GM18870 (cell line): ENCODE data around the gene PTCD1.
A peak's percentile ranks its signal among the peaks of the same experiment; 100 is the strongest.

Source experiments
- ATAC-seq: cut with Tn5 transposase; IDR thresholded peaks from one replicate; pipeline ENCODE4 v1.9.1; 2021; ENCODE audit warnings: moderate library complexity; ENCODE audit not compliant: unreplicated experiment

Gene PTCD1, protein sequence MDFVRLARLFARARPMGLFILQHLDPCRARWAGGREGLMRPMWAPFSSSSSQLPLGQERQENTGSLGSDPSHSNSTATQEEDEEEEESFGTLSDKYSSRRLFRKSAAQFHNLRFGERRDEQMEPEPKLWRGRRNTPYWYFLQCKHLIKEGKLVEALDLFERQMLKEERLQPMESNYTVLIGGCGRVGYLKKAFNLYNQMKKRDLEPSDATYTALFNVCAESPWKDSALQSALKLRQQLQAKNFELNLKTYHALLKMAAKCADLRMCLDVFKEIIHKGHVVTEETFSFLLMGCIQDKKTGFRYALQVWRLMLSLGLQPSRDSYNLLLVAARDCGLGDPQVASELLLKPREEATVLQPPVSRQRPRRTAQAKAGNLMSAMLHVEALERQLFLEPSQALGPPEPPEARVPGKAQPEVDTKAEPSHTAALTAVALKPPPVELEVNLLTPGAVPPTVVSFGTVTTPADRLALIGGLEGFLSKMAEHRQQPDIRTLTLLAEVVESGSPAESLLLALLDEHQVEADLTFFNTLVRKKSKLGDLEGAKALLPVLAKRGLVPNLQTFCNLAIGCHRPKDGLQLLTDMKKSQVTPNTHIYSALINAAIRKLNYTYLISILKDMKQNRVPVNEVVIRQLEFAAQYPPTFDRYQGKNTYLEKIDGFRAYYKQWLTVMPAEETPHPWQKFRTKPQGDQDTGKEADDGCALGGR

GRCh38 chr7:99438573-99439480 is at the start of gene PTCD1, which contains the start of gene CPSF4:
Gene PTCD1 (minus strand): TSS chr7:99438798. CDS start chr7:99435242, 3,556 bp downstream.
Gene CPSF4 (plus strand): TSS chr7:99438943. CDS start chr7:99439083, 140 bp downstream.
- peak; percentile 81 for ATAC-seq

GRCh38 chr7:99485094-99485493 is 46.5 kb upstream of the PTCD1 start:
- no peak for ATAC-seq

- no peak for ATAC-seq
Measured at GRCh38 chr7:99478464-99479440, 40.2 kb upstream of the PTCD1 start.

DNA sequence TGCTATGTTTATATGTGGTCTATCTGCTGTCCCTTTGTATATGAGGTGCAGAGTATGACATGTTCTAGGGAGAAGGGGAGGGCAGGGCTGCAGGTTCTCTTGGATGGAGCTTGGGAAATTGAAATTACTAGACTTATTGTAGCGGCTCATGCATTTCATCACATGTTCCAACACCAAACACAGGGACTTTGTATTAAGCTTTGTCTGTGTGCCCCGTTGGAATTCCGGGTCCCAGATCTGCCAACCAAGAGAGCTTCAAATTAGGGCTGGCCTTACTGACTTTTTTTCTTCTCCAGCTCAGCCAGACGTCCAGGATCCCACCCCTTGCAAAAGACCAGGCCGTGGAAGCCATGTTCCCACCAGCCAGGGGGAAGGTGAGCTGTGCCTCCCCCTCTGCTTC is 37.5 kb upstream of the PTCD1 start:
- no peak for ATAC-seq

DNA sequence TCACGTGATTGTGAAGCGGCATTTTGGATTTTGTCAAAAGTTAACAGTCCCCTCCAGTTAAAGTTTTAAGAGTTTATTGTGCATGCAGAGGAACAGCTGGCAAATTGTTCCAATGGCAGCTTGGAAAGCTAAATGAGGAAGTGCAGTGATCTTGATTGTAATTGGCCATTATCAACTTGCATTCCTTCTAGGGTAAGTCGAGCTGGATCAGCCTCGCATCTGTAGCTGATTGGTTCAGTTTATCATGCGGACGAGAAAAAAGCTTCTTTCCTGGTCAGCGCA is 34.7 kb upstream of the PTCD1 start:
- ATAC-seq: no peak

DNA sequence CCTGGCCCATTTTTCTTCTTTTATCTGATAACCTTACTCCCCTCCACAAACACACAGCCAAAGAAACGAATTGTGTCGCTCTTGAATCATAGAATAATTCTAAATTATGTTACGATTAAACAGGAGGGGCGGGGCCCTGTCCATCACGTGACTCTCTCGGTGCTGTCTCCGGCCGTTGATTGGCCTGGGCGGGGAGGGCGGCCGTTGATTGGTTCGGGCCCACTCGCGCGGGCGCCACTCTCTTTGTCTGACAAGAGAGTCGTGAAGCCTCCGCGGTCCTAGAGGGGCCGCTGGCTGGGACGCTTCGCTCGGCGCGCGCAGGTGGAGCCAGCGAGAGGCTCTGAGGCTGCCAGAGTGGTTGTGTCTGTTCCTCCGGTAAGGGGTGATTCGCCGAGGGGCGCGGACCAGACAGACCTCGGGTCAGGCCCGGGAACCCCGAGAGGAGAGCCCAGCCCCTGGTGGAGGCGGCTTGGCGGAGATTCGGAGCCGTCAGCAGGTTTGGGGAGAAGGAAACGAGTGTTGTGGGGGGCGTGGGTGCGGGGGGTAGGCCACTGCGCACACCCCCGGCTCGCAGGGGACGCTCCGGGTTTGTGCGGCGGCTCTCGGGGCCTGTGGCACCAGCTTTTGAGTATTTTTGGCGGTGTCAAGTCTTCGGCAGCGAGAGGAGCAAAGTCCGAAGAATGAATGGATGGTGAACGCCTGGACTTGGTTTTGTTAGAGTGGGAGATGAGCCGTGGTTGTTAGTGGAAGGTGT is 34.1 kb upstream of the PTCD1 start, which contains the start of gene ZNF789:
Gene ZNF789, plus strand, starts transcription at position 330 of the 754 bp plus-strand sequence. CDS start 3,567 bp downstream, outside the sequence.
- ATAC-seq: peak; percentile 56

GRCh38 chr7:99469381-99470065 is 30.9 kb upstream of the PTCD1 start:
- ATAC-seq: no peak

- ATAC-seq: no peak
Measured at GRCh38 chr7:99468336-99468918, 29.8 kb upstream of the PTCD1 start.

DNA sequence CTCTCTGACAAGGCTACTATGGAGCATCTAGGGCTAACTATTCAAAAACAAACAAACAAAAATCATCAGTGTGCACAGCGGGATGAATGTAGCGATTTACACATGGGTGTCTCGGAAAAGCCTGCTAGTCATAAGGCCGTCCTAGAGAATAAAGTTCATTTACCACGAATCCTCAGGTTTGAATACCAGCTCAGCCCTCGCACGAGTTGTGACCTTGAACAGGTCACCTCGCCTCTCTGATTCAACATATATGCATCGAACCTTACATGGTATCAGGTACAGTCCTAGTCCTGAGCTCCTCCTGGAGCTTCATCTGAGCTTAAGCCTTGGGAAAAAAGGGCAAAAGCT is 26.8 kb upstream of the PTCD1 start:
- no peak for ATAC-seq

DNA sequence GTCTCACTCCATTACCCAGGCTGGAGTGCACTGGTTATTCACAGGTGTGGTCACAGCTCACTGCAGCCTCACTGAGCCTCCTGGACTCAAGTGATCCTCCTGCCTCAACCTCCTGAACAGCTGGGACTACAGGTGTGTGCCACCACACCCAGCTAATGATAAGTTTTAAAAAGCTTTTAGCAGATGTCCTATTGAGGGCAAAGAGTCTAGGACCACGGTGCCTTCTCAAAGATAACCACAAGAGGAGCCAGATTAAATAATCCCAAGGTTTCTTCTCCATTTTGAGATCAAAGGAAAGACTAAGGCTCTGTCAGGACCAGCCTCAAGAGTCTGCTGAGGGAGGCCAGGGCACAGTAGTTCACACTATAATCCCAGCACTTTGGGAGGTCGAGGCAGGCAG is 22.6 kb upstream of the PTCD1 start:
- ATAC-seq: no peak

- ATAC-seq: no peak
Measured at GRCh38 chr7:99460651-99461050, 22.1 kb upstream of the PTCD1 start.

GRCh38 chr7:99459087-99459486 is 20.5 kb upstream of the PTCD1 start:
- no peak for ATAC-seq

DNA sequence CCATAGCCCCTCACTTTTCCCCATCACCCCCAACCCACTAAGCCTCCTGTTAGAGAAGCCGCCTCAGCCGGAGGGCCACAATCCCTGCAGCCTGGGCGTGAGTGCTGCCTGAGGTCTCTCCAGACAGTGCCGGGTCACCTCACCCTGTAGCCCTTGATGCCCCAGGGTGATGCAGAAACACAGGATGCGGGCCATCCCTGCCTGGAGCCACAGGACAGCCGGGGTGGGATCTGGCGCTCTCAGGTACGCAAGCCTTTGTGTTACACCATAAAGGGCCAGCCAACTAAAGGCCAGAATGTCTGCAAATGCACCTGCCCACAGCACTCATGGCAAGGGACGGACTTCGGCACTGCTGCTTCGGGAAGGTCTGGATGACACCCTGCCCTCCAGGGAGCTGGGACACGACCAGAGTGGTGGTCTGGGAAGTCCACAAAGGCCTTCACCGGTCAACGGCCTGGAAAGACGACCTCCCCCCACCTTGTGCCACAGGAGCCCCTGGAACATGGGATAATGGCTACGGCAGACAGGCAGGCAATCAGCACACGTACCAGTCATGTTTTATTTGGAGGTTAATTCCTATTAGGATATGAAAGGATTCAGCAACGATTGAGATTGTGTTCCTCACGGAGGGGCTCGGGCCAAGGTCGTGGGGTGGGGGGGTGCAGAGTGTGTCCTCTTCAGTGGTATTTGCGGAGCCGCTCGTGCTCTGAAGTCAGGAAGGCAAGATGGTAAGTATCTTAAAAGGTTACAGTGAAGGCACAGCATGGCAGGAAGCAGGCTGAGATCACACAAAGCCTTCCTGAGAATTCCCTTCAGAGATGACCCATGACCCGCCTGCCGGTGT is 19.3 kb upstream of the PTCD1 start:
- no peak for ATAC-seq

DNA sequence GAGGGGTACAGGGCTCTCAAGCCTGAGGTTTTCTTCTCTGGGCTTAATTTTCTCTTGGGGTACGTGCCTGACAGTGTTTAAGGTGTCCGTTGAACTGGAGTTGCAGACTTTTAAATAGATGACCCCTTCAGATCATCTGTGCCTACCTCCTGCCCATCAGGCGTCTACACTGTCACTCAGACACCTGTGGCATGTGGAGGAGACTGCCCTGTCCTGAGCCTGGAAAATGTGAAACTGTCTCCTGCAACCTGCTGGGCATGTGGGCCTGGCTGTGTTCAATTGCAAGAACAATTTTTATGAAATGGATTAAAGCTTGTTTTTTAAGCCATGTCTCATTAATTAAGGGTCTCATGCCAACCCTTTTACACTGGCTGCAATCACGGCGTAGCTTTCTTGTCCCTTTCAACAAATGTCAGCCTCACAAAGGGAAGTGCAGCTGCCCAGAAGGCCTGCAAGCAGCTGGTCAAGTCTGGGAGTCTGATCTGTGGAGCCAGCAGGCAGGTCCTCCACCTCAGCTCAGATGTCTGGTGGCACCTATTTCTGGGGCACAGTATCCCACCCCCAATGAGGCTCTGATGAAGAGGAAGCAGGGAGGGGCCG is 18.6 kb upstream of the PTCD1 start:
- no peak for ATAC-seq

- no peak for ATAC-seq
Measured at GRCh38 chr7:99456288-99456687, 17.7 kb upstream of the PTCD1 start.

DNA sequence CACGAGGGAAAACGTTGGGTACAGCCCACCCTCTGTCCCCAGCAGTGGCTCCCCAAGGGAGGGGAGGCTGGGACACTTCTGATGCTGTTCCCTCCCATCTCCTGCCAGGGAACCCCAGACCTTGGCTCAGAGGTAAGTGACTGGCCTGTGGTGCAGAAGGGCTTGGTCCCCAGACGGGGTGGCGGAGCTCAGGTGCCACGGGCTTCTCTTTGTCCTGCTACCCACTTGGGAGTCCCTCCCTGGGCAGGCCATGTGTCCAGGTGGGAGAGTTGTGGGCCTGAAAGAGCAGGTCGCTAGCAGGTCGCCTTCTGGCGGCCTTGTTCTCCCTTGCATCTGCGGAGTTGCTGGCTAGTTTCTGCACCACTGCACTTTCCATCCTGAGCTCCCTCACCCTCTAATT is 17.3 kb upstream of the PTCD1 start:
- no peak for ATAC-seq

- ATAC-seq: no peak
Measured at GRCh38 chr7:99453105-99453504, 14.5 kb upstream of the PTCD1 start.
